HepG2 (cell line): Measurements from ENCODE around the gene DNAAF9. TPM values are rescaled to one million over a fixed set of nuclear protein-coding genes. Genes with fewer than 3 reads are reported as not detected.

Source experiments
- ATAC-seq: fragments of 200-7000 bp; cut with Tn5 transposase; 3 replicates; pipeline ENCODE4 v1.9.1; 2020; ENCODE audit warnings: mild to moderate bottlenecking, moderate library complexity
- BruUV-seq: library from RNA; stranded (reverse); fragments of 400-500 nt; replicated peaks from 2 replicates; lab custom pipeline; 2021; lab: Mats Ljungman, UMichigan
- CTCF ChIA-PET: fragments of 300-600 bp; formaldehyde crosslinking; extraction: SDS; loops from one replicate; lab custom pipeline; 2021; ENCODE audit warnings: low total read pairs, inconsistent platforms, low intra/inter-chr PET ratio; lab: Yijun Ruan, JAX
- POLR2A ChIA-PET: fragments of 350-600 bp; sonication (Branson Sonifier 250); formaldehyde crosslinking; loops from one replicate; lab custom pipeline; 2020; ENCODE audit warnings: antibody characterized with exemption, inconsistent platforms; lab: Yijun Ruan, JAX
- DNase-seq: peaks from one replicate; pipeline ENCODE4 v3.0.0-alpha.2; 2015; ENCODE audit warnings: low spot score
- FAIRE-seq: peaks from 3 replicates; lab custom pipeline; 2011; peaks lifted over from hg19 to GRCh38; lab: Jason Lieb, UNC
- H2AFZ ChIP-seq: one replicate; pipeline ENCODE4 v1.6.1; 2011; ENCODE audit warnings: low read length, inconsistent platforms
- H3K27ac ChIP-seq: fragments of 300-600 bp; 3 replicates; pipeline ENCODE4 v1.8.0; 2011; ENCODE audit warnings: mixed run types, mild to moderate bottlenecking, mixed read lengths, low read length, inconsistent platforms; ENCODE audit not compliant: insufficient read depth; ENCODE audit errors: extremely low read length
- H3K27me3 ChIP-seq, 2 experiments: fragments of 200-600 bp in 1 of 2; 2 replicates in 1 of 2; 3 replicates in 1 of 2; pipeline versions ENCODE4 v1.6.0 to v1.8.0; 2011; ENCODE audit warnings: low read length in 2 of 2, mild to moderate bottlenecking in 2 of 2, moderate library complexity in 2 of 2, inconsistent platforms in 1 of 2; ENCODE audit not compliant: insufficient read depth in 2 of 2, control insufficient read depth in 1 of 2
- H3K36me3 ChIP-seq, 2 experiments: fragments of 200-600 bp in 1 of 2; replicated peaks in 1 of 2; 2 replicates in 1 of 2; 3 replicates in 1 of 2; pipeline versions ENCODE4 v1.5.1 to v1.8.0; 2011; ENCODE audit warnings: low read length in 2 of 2, inconsistent platforms in 1 of 2; ENCODE audit not compliant: insufficient read depth in 2 of 2, control insufficient read depth in 1 of 2
- H3K4me1 ChIP-seq: 2 replicates; pipeline ENCODE4 v1.5.1; 2012; ENCODE audit warnings: low read length, inconsistent platforms; ENCODE audit not compliant: insufficient read depth
- H3K4me2 ChIP-seq: 2 replicates; pipeline ENCODE4 v1.6.0; 2011; ENCODE audit warnings: low read depth, low read length, inconsistent platforms
- H3K4me3 ChIP-seq, 3 experiments: fragments of 200-600 bp in 1 of 3; sonication (generic), shearing (Covaris generic) in 1 of 3; replicated peaks in 1 of 3; 2 replicates each; pipeline ENCODE4 v1.5.1; 2011 to 2016; ENCODE audit warnings: low read length in 3 of 3, inconsistent platforms in 2 of 3, low read depth in 2 of 3, mild to moderate bottlenecking in 2 of 3, control low read depth in 1 of 3, mixed read lengths in 1 of 3; ENCODE audit not compliant: insufficient read depth in 1 of 3
- H3K79me2 ChIP-seq: one replicate; pipeline ENCODE4 v1.6.1; 2011; ENCODE audit warnings: low read length, inconsistent platforms; ENCODE audit not compliant: insufficient read depth
- H3K9ac ChIP-seq: 2 replicates; pipeline ENCODE4 v1.6.0; 2011; ENCODE audit warnings: mild to moderate bottlenecking, low read depth, low read length, inconsistent platforms; ENCODE audit not compliant: insufficient read depth
- H3K9me3 ChIP-seq: 2 replicates; pipeline ENCODE4 v1.5.1; 2012; ENCODE audit warnings: mild to moderate bottlenecking, low read length
- H4K20me1 ChIP-seq: 2 replicates; pipeline ENCODE4 v1.6.0; 2011; ENCODE audit warnings: inconsistent platforms, mild to moderate bottlenecking, low read length, moderate library complexity; ENCODE audit not compliant: insufficient read depth
- FOXP1 ChIP-seq, 2 experiments: fragments of 450-650 bp in 1 of 2; IDR thresholded peaks; 2 replicates each; pipeline ENCODE4 v1.6.1; 2017 to 2018; ENCODE audit warnings: antibody characterized with exemption in 1 of 2
- HNF4G ChIP-seq, 2 experiments: sonication (generic) in 1 of 2; formaldehyde crosslinking in 1 of 2; IDR thresholded peaks; 2 replicates each; pipeline versions ENCODE4 v1.4.0 to v1.6.1; 2011 to 2020; ENCODE audit warnings: borderline replicate concordance in 2 of 2, low read depth in 2 of 2, mild to moderate bottlenecking in 2 of 2, low read length in 1 of 2, missing genetic modification reagents in 1 of 2, moderate library complexity in 1 of 2
- HNRNPK ChIP-seq: fragments of 200-400 bp; formaldehyde crosslinking; IDR thresholded peaks from 2 replicates; pipeline ENCODE4 v1.6.1; 2018; ENCODE audit warnings: low read length, low read depth, moderate library complexity, mild to moderate bottlenecking; ENCODE audit not compliant: poor library complexity, severe bottlenecking
- HNRNPUL1 ChIP-seq: fragments of 200-400 bp; formaldehyde crosslinking; IDR thresholded peaks from 2 replicates; pipeline ENCODE4 v1.6.1; 2017; ENCODE audit warnings: low read depth, mild to moderate bottlenecking, low read length, moderate library complexity
- KLF11 ChIP-seq: IDR thresholded peaks from 2 replicates; pipeline ENCODE4 v1.6.1; 2016; ENCODE audit warnings: missing compliant biosample characterization
- MAFK ChIP-seq, 2 experiments: IDR thresholded peaks in 1 of 2; conservative IDR thresholded peaks in 1 of 2; 2 replicates each; pipeline ENCODE4 v1.6.1; 2011; ENCODE audit warnings: improper control_type of control experiment in 2 of 2, low read length in 2 of 2
- MXD3 ChIP-seq: IDR thresholded peaks from 2 replicates; pipeline ENCODE4 v1.6.1; 2016; ENCODE audit warnings: mild to moderate bottlenecking, missing biosample characterization, missing genetic modification reagents
- NPAS2 ChIP-seq: sonication (generic); formaldehyde crosslinking; IDR thresholded peaks from 2 replicates; pipeline ENCODE4 v1.8.0; 2022; ENCODE audit warnings: mild to moderate bottlenecking, missing genetic modification reagents, borderline replicate concordance
- PCBP2 ChIP-seq: fragments of 200-400 bp; formaldehyde crosslinking; optimal IDR thresholded peaks from 2 replicates; pipeline ENCODE3; 2018; ENCODE audit warnings: low read length, low read depth; ENCODE audit not compliant: poor library complexity, severe bottlenecking
- SOX6 ChIP-seq, 2 experiments: fragments of 450-650 bp in 1 of 2; sonication (generic) in 1 of 2; formaldehyde crosslinking in 1 of 2; IDR thresholded peaks; 2 replicates each; pipeline versions ENCODE4 v1.4.0 to v1.6.1; 2017 to 2020; ENCODE audit warnings: antibody characterized with exemption in 1 of 2, mild to moderate bottlenecking in 1 of 2, missing genetic modification reagents in 1 of 2
- ZBTB8A ChIP-seq: sonication (generic); formaldehyde crosslinking; IDR thresholded peaks from 2 replicates; pipeline ENCODE4 v1.4.0; 2020; ENCODE audit warnings: mild to moderate bottlenecking, low read depth, missing genetic modification reagents, borderline replicate concordance
- ZNF484 ChIP-seq: sonication (generic); formaldehyde crosslinking; IDR thresholded peaks from 2 replicates; pipeline ENCODE4 v1.5.1; 2020; ENCODE audit warnings: mild to moderate bottlenecking, low read depth, missing genetic modification reagents, borderline replicate concordance
- WGBS: methylation state at CpG from one replicate; pipeline ENCODE4 v1.1.6; 2017; ENCODE audit warnings: low lambda C conversion rate; 5-methylcytosine and 5-hydroxymethylcytosine counted together
- in situ Hi-C: cut with HindIII; loops from 2 replicates; pipeline ENCODE4 v1.10.0; 2017; ENCODE audit warnings: low pct_unique_long_range_greater_than_20kb; ENCODE audit not compliant: extremely low pct_ligation_motif_present
- intact Hi-C: fragments of 100-400 bp; cut with micrococcal nuclease; formaldehyde crosslinking; loops from one replicate; pipeline ENCODE4 v1.10.0; 2022; ENCODE audit not compliant: unreplicated experiment
- polyA plus RNA-seq, 8 experiments: library from polyadenylated mRNA; depleted of rRNA in 3 of 8; stranded (reverse) in 7 of 8; unstranded in 1 of 8; fragments of >200 nt; fragmentation: Illumina TruSeq in 4 of 8; extraction: Trizol in 4 of 8; gene quantifications; 2 replicates each; pipeline versions ENCODE4 v1.2.1 to v1.2.3, GENCODE V29; 2011 to 2016; ENCODE audit warnings: low read depth in 4 of 8, missing spikeins in 1 of 8, mixed read lengths in 1 of 8; ENCODE audit not compliant: insufficient read depth in 1 of 8
- total RNA-seq, 5 experiments: library from RNA; depleted of rRNA; stranded (reverse); fragments of >200 nt; fragmentation: Illumina TruSeq; extraction: Trizol; gene quantifications; 2 replicates each; pipeline ENCODE4 v1.2.3, GENCODE V29; 2016; ENCODE audit warnings: low read depth in 1 of 5

Gene DNAAF9
- total and polyA plus RNA-seq, 2 of the 13 experiments (the other 11 are each of a cell fraction or from before 2014, with no cell fraction given), result 10.5 to 14.9 TPM

- no TSS peak for BruUV-seq
- Histone ChIP-seq H3K79me2 (no peaks in the 10 kb centered on the region), H3K4me1 (no peaks in the 10 kb centered on the region), H2AFZ (no peak overlapping the region), H3K9me3 (no peaks in the 10 kb centered on the region), H3K27me3 (no peaks in the 10 kb centered on the region), H3K9ac (no peak overlapping the region), H4K20me1 (no peaks in the 10 kb centered on the region), H3K36me3 (peaks cover 3 to 25% of the 10 kb centered on the region in 2 experiments), H3K4me3 (no peak overlapping the region), H3K4me2 (no peak overlapping the region), H3K27ac (no peak overlapping the region)
- no peak for ATAC-seq
- in situ Hi-C loops, result no loop called here
- DNase-seq, result no peak
- FAIRE-seq, result no peak
- no peak for TF ChIP-seq SOX6 (IDR thresholded peaks at IDR 0.05)
- TF ChIP-seq SOX6 (CRISPR knock-in tag; IDR thresholded peaks at IDR 0.05), result no peak
- peak; percentile 51 to 58; a peak in 3 of 4 replicates for TF ChIP-seq MAFK (conservative IDR thresholded peaks at IDR 0.05 in 1 of 2, IDR thresholded peaks at IDR 0.05 in 1 of 2; ENCODE audit: low read length in 2 of 2)
- no peak for TF ChIP-seq FOXP1 (IDR thresholded peaks at IDR 0.05)
- TF ChIP-seq FOXP1 (CRISPR knock-in tag; IDR thresholded peaks at IDR 0.05), result no peak
- no peak for TF ChIP-seq KLF11 (CRISPR knock-in tag)
- CTCF ChIA-PET, result no interaction called here
- POLR2A ChIA-PET, result interaction anchor here (0.7 to 1.3 kb wide), 2 partner anchors 103 to 185 kb away, joined by 3 read pairs; no protein-coding TSS in a partner anchor
- 98% methylated on average over 3 of the region's 3 CpGs for WGBS
- intact Hi-C loops, result no loop called here
Observed at GRCh38 chr20:3367089-3367488, 40.4 kb downstream of the DNAAF9 start.

- no peaks in the 10 kb centered on the region for H3K79me2 ChIP-seq
- FAIRE-seq, result no peak
- H3K4me1 ChIP-seq, result no peaks in the 10 kb centered on the region
- H3K4me2 ChIP-seq, result no peak overlapping the region
- H4K20me1 ChIP-seq, result no peaks in the 10 kb centered on the region
- no peaks in the 10 kb centered on the region for H3K27me3 ChIP-seq
- POLR2A ChIA-PET, result no interaction called here
- no peak overlapping the region for H3K9ac ChIP-seq
- in situ Hi-C loops, result no loop called here
- DNase-seq, result no peak
- no peak overlapping the region for H3K27ac ChIP-seq
- H2AFZ ChIP-seq, result no peak overlapping the region
- TF ChIP-seq NPAS2 (CRISPR knock-in tag) (no peak), HNRNPK (peak; percentile 63), HNF4G (IDR thresholded peaks at IDR 0.05; ENCODE audit: borderline replicate concordance, low read depth, low read length) (no peak), HNF4G (CRISPR knock-in tag; IDR thresholded peaks at IDR 0.05; ENCODE audit: borderline replicate concordance, low read depth) (no peak), PCBP2 (peak; percentile 77), ZNF484 (CRISPR knock-in tag) (no peak), HNRNPUL1 (no peak), MXD3 (no peak), ZBTB8A (CRISPR knock-in tag) (no peak)
- H3K4me3 ChIP-seq, result no peak overlapping the region
- no peaks in the 10 kb centered on the region for H3K9me3 ChIP-seq
- peaks cover 0 to 16% of the 10 kb centered on the region in 2 experiments; a peak in 2 of 5 replicates for H3K36me3 ChIP-seq
- intact Hi-C loops, result no loop called here
- WGBS, result 98% methylated on average over 3 of the region's 3 CpGs
- ATAC-seq, result no peak
- no TSS peak for BruUV-seq
- CTCF ChIA-PET, result no interaction called here
Observed at GRCh38 chr20:3364323-3365013, 43.0 kb downstream of the DNAAF9 start.
